OCI-LY1 (cell line): ENCODE results near the gene CAMKK1.

Experiments used
- H2AFZ ChIP-seq: fragments of 200-600 bp; sonication (generic), shearing (Covaris generic); 2 replicates; pipeline ENCODE4 v1.6.0; 2014; ENCODE audit warnings: antibody characterized with exemption, mild to moderate bottlenecking, low read length
- H3F3A ChIP-seq: fragments of 200-600 bp; sonication (generic), shearing (Covaris generic); 2 replicates; pipeline ENCODE4 v1.6.0; 2014; ENCODE audit warnings: mild to moderate bottlenecking, antibody characterized with exemption, low read length, moderate library complexity; ENCODE audit not compliant: insufficient read depth
- H3K27ac ChIP-seq: fragments of 200-600 bp; sonication (generic); 2 replicates; pipeline ENCODE4 v1.5.1; 2014; ENCODE audit warnings: low read length, mixed run types, mild to moderate bottlenecking, low read depth; ENCODE audit not compliant: poor library complexity, severe bottlenecking
- H3K27me3 ChIP-seq: fragments of 200-600 bp; sonication (generic); 2 replicates; pipeline ENCODE4 v1.6.0; 2014; ENCODE audit warnings: antibody characterized with exemption, mild to moderate bottlenecking, low read length, moderate library complexity; ENCODE audit not compliant: insufficient read depth
- H3K36me3 ChIP-seq: fragments of 200-600 bp; sonication (generic); 2 replicates; pipeline ENCODE4 v1.6.1; 2014; ENCODE audit warnings: mild to moderate bottlenecking, antibody characterized with exemption, low read length, moderate library complexity, mixed read lengths; ENCODE audit not compliant: insufficient read depth
- H3K4me1 ChIP-seq: fragments of 200-600 bp; sonication (generic); 2 replicates; pipeline ENCODE4 v1.5.1; 2014; ENCODE audit warnings: mild to moderate bottlenecking, low read length, moderate library complexity; ENCODE audit not compliant: insufficient read depth, severe bottlenecking
- H3K4me2 ChIP-seq: fragments of 200-600 bp; sonication (generic), shearing (Covaris generic); 2 replicates; pipeline ENCODE4 v1.6.1; 2014; ENCODE audit warnings: low read length
- H3K4me3 ChIP-seq: fragments of 200-600 bp; sonication (generic); 2 replicates; pipeline ENCODE4 v1.5.1; 2014; ENCODE audit warnings: low read length, low read depth, mild to moderate bottlenecking, mixed read lengths; ENCODE audit not compliant: poor library complexity, severe bottlenecking
- H3K79me2 ChIP-seq: fragments of 200-600 bp; shearing (Covaris generic); 2 replicates; pipeline ENCODE4 v1.6.1; 2016; ENCODE audit warnings: mixed run types, low read length, mixed read lengths; ENCODE audit not compliant: insufficient read depth
- H3K9ac ChIP-seq: fragments of 200-600 bp; sonication (generic), shearing (Covaris generic); 2 replicates; pipeline ENCODE4 v1.6.1; 2014; ENCODE audit warnings: mild to moderate bottlenecking, low read length, mixed read lengths
- H3K9me2 ChIP-seq: fragments of 200-600 bp; sonication (generic), shearing (Covaris generic); 2 replicates; pipeline ENCODE4 v1.6.1; 2014; ENCODE audit warnings: low read depth, mild to moderate bottlenecking, low read length, mixed read lengths
- H3K9me3 ChIP-seq: fragments of 200-600 bp; shearing (Covaris generic); 2 replicates; pipeline ENCODE4 v1.6.1; 2014; ENCODE audit warnings: low read length, mixed read lengths
- H4K20me1 ChIP-seq: fragments of 200-600 bp; sonication (generic), shearing (Covaris generic); 2 replicates; pipeline ENCODE4 v1.6.0; 2016; ENCODE audit warnings: mild to moderate bottlenecking, low read length; ENCODE audit not compliant: insufficient read depth
- EZH2 ChIP-seq: fragments of 200-600 bp; sonication (generic), shearing (Covaris generic); IDR thresholded peaks from 2 replicates; pipeline ENCODE4 v1.8.0; 2017; ENCODE audit warnings: borderline replicate concordance, mixed run types, mild to moderate bottlenecking, antibody characterized with exemption, low read length, moderate library complexity, mixed read lengths
- TF ChIP-seq, protein P1 (sequence below): fragments of 200-600 bp; sonication (generic), shearing (Covaris generic); IDR thresholded peaks from 2 replicates; pipeline ENCODE4 v1.5.1; 2017; ENCODE audit warnings: mild to moderate bottlenecking, antibody characterized with exemption, low read length, moderate library complexity, mixed read lengths

CAMKK1 gene

DNA sequence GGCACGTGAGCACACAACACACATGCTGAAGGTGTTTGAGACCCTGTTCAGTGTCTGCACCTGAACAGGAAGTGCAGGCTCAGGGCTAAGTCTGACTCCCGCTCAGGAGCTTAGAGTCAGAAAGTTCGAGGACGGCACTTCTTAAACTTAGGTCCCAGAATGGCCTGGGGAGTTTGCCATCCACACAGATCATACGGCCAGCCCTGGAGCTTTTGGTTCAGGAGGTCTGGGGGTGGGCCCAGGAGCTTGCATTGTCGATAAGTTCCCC, 4.0 kb upstream of the CAMKK1 start:
- no peaks in the 10 kb centered on the region for H3F3A ChIP-seq
- no peaks in the 10 kb centered on the region for H3K36me3 ChIP-seq
- H3K27me3 ChIP-seq = peaks cover 2% of the 10 kb centered on the region; the same call in 1 of the 2 replicates
- H3K9me3 ChIP-seq = no peaks in the 10 kb centered on the region
- no peak overlapping the region for H3K9ac ChIP-seq
- TF ChIP-seq EZH2 = no peak
- TF ChIP-seq, protein P1, sequence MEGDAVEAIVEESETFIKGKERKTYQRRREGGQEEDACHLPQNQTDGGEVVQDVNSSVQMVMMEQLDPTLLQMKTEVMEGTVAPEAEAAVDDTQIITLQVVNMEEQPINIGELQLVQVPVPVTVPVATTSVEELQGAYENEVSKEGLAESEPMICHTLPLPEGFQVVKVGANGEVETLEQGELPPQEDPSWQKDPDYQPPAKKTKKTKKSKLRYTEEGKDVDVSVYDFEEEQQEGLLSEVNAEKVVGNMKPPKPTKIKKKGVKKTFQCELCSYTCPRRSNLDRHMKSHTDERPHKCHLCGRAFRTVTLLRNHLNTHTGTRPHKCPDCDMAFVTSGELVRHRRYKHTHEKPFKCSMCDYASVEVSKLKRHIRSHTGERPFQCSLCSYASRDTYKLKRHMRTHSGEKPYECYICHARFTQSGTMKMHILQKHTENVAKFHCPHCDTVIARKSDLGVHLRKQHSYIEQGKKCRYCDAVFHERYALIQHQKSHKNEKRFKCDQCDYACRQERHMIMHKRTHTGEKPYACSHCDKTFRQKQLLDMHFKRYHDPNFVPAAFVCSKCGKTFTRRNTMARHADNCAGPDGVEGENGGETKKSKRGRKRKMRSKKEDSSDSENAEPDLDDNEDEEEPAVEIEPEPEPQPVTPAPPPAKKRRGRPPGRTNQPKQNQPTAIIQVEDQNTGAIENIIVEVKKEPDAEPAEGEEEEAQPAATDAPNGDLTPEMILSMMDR = no peak
- no peak overlapping the region for H3K27ac ChIP-seq
- peaks cover 21% of the 10 kb centered on the region for H3K4me1 ChIP-seq
- no peaks in the 10 kb centered on the region for H3K9me2 ChIP-seq
- no peak overlapping the region for H3K4me3 ChIP-seq
- H3K4me2 ChIP-seq = no peak overlapping the region
- H3K79me2 ChIP-seq = no peaks in the 10 kb centered on the region
- H2AFZ ChIP-seq = no peak overlapping the region
- H4K20me1 ChIP-seq = no peaks in the 10 kb centered on the region

DNA sequence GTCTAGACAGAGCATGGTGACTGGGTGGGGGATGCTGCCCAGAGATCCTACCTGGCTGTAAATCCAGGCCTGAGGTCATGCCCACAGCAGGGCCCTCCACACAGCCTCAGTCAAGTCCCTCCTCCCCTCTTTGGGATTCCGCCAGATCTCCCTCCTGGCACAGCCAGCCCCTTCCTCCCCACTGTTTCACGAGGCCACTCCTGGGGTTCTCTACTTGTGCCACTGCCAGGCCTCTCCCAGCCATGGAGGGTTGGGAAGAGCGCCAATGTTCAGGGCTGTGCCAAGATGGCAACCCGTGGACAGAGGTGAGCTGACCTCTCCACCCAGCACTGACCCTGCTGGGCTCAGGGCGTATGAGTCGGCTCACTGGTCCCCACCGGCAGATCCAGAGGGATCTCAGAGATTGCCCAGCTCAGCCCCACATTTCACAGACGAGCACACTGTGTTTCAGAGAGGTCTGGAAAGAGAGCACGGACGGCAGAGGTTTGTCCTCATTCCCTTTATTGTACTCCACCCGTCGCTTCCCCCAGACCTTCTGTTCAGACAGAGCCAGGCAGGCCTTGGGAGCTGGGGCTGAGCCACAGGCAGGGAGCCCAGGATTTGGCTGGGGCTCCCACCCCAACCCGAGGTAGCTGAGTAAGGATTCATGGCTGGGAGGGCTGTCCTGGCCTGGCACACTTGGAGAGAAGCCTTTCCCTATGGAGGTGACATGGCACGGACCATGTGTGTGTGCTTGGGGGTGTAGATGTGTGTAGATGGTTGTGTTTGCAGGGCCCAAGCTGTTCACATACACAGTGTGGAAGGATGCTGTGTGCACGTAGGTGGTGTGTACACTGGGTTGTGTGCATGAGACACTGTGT, 3.5 kb upstream of the CAMKK1 start:
- no peak overlapping the region for H3K9ac ChIP-seq
- H3K79me2 ChIP-seq = no peaks in the 10 kb centered on the region
- no peak overlapping the region for H3K4me2 ChIP-seq
- H3K27ac ChIP-seq = no peak overlapping the region
- H3K4me3 ChIP-seq = no peak overlapping the region
- no peaks in the 10 kb centered on the region for H3K9me2 ChIP-seq
- no peaks in the 10 kb centered on the region for H3K36me3 ChIP-seq
- no peaks in the 10 kb centered on the region for H4K20me1 ChIP-seq
- TF ChIP-seq EZH2 = no peak
- TF ChIP-seq, protein P1 = no peak
- H2AFZ ChIP-seq = no peak overlapping the region
- H3K9me3 ChIP-seq = no peaks in the 10 kb centered on the region
- H3K4me1 ChIP-seq = peaks cover 22% of the 10 kb centered on the region
- no peaks in the 10 kb centered on the region for H3F3A ChIP-seq
- peaks cover 8% of the 10 kb centered on the region; the same call in 1 of the 2 replicates for H3K27me3 ChIP-seq

DNA sequence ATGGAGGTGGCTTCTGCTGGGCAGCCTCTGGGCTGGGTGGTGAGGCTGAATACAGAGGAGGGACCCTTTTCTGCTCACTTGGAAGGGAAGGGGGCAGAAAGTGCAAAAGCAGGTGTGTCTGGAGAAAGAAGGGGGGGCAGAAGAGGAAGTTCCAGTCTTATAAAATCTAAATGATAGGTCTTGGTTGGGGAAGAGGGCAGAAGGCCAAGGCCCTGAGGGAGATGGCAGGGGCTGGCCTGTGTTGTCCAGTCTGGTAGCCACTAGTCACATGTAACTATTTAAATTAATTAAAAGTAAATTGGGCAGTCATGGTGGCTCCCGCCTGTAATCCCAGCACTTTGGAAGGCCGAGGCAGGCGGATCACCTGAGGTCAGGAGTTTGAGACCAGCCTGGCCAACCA, 2.5 kb upstream of the CAMKK1 start:
- H3K79me2 ChIP-seq = no peaks in the 10 kb centered on the region
- H3K9me2 ChIP-seq = no peaks in the 10 kb centered on the region
- peaks cover 8% of the 10 kb centered on the region; the same call in 1 of the 2 replicates for H3K27me3 ChIP-seq
- H3K27ac ChIP-seq = no peak overlapping the region
- no peaks in the 10 kb centered on the region for H3F3A ChIP-seq
- H3K36me3 ChIP-seq = no peaks in the 10 kb centered on the region
- no peak for TF ChIP-seq EZH2
- TF ChIP-seq, protein P1 = no peak
- no peaks in the 10 kb centered on the region for H4K20me1 ChIP-seq
- no peaks in the 10 kb centered on the region for H3K9me3 ChIP-seq
- no peak overlapping the region for H3K4me2 ChIP-seq
- no peak overlapping the region for H3K9ac ChIP-seq
- H3K4me1 ChIP-seq = peaks cover 22% of the 10 kb centered on the region
- no peak overlapping the region for H3K4me3 ChIP-seq
- no peak overlapping the region for H2AFZ ChIP-seq
